ENCODE data around the gene SORD.
"Not testable (repeated sequence)": the region's sequence is repeated elsewhere in the genome, so short reads cannot be mapped to it uniquely, and the experiment has no call there.

Gene SORD

DNA sequence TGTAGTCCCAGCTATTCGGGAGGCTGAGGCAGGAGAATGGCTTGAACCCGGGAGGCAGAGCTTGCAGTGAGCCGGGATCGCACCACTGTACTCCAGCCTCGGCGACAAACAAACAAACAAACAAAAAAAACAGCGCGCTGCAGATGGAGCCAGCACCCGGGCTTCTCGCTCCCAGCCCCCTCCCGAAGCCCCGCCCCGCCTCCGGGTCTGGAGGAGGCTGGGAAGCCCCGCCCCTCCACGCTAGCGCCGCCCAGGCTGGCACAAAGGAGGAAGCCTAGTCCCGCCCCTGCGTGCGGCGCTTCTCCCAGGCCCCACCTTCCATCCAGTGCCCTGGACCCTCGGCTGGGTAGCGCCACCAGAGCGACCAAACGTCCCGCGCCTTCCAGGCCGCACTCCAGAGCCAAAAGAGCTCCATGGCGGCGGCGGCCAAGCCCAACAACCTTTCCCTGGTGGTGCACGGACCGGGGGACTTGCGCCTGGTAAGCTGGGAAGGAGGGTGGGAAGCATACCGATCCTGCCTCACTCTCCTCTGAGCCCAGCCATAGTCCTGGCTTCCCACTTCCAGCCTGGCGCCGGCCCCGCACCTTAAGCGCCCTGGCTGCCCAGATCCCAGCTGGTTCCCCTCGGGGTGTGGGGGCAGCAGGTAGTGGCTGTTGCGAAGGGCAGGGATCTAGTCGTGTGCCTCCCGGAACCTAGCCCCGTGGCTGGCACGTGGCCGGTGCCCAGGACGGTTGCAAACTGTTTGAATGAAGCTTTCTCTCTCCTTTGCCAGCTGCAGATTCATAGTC, at the start of gene SORD:
SORD (plus strand) TSS at position 325 of the 788 bp plus-strand sequence; CDS start at position 414, 89 bp downstream.
- DNase-seq, result peak; percentile 89

DNA sequence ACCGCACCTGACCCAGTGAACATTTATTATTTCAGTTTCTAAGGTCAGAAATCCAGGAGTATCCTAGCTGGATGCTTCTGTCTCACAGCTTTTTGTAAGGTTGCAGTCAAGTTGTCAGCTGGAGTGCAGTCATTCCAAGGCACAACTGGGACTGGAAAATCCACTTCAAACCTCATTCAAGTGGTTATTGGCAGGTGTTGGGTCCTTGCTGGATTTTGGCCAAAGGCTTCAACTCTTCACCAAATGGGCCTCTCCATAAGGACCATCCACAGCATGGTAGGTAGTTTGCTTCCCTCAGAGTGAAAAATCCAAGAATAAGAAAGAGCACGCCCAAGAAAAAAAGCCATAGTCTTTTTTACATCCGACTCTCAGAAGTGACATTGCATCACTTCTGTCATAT, 46.8 kb upstream of the SORD start:
- not testable (repeated sequence) for DNase-seq

DNA sequence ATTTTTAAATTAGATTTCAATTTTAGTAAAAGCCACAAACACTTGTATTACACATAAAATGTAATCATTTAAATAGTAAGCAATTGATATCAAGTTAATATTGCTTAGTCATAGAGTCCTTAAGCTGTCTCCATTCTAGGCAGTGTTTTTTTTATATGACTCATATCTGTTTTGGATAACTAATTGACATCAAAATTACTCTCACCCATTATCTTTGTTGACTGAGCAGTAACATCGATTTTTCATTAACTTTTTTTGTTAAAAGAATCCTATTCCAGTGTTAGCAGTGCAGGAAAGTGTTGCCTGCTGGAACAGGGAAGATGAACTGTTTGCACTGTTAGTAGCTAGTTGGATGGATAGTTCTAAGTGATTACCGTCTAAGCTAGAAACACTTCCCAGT, 45.2 kb upstream of the SORD start:
- DNase-seq, result not testable (repeated sequence)

DNA sequence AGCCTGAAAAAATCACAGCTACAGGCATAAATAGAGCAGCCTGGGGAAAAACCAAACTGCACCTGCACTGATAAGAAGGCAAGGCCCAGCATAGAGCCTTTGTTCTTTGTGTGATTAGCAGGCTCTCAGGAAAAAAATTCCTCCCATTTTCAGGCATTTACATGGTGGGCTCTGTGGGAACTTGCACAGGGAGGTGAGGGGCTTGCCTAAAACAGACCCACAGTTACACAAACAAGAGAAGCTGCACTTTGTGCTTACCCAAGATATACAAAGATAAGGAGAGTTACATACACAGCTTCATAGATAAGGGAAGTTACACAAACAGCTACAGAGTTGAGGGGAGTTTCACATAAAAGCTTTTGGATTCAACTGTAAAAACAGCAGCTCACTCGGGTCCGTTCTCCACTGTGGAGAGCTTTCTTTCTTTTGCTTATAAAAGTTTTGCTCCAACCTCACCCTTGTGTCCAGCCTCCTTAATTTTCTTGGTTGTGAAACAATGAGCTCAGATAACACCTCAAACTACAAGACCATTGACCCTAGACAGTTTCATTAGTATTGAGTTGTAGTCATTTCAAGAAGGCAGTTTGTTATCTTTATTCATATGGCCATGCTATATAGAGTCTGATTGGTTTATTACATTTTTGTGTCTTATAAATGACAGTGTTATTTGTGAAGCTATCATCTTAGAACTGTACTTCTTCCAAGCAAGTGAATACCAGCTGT, 43.2 kb upstream of the SORD start:
- not testable (repeated sequence) for DNase-seq

DNA sequence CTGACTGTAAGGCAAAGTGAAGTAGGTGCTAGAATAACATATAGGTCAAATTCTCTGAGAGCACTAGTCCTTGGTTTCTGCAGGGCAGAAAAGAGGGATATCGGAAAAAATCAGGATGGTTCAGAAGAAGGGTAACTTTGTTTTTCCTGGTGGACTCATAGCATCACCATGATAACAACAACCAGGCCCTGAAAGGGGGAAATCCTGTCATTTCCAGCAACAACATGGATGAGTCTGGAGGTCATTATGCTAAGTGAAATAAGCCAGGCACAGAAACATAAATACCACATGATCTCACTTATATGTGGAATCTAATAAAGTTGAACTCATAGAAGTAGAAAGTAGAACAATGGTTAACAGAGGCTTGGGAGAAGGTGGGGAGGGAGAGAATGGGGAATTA, 38.9 kb upstream of the SORD start:
- not testable (repeated sequence) for DNase-seq

DNA sequence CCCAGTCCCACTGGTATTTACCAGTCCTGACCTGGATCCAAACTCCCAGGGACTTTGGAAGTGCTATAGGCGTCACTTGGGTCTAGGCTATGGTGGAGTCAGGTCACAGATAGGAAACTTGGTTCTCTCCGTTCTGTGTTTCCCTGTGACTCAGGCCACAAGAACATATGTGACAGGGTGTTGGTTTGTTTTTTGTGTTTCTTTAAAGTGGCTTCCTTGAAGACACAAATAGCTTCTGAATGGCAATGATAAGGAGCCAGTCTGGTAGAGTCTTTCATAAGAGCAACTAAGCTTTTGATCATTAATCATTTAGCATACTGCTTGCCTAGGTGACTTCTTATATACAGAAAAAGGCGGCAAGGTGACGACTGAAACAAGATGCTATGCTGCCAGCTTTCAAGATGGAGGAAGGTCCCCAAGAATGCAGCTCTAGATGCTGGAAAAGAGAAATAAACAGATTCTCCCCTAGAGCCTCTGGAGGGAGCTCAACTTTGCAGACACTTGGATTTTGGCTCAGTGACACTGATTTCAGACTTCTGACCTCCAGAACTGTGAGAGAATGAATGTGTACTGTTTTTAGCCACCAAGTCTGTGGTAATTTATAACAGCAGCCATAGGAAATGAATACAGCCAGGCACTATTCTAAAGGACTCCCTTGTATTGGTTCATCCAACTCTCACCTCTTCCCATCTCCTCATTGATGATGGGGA, 36.5 kb upstream of the SORD start:
- DNase-seq, result not testable (repeated sequence)

DNA sequence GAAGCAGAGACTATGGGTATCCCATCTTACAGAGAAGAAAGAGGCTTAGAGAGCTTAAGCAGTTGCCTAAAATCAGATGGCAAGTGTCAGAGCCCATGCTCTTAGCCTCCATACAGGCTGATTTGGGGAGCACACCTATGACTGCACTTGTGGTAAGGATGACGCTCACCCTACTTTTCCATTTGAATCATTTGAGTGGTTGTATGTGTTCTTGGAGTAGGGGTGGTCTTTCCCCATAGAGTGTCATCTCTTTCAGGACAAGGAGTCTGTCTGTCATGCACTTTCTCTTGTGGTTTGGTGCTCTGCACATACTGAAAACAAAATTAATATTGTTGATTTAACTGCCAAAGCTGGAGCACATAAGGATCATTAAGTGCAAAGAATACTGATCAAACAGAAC, 35.3 kb upstream of the SORD start:
- not testable (repeated sequence) for DNase-seq

DNA sequence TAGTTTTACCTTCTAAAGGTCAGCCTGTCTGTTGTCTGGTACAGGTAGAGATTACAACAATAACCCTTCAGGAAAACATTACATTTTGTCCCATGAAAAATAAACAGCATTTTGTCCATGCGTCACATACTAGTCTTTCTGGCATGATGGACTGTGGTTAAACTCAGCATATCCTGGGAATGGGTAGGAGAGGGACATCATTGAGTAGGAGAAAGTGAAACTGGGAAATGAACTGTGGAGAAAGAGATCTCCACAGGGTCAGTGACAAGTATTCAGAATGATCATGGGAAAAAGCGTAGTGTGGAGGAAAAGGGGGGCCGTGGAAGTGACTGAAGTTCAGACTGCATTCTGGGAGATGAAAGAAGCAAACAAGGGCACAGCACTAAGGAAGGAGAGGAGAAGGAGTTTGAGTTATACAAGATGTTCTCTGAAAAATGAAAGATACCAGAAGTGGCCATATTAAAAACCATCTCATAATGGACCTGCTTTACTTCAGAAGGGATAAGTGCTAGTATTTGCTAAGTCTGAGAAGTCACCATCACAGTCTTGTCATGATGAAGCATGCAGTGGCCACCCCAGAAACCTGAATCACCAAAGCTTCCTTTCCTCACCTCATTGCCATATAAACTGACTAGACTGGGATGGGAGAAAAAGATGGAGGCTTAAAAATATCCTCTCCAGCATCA, 34.7 kb upstream of the SORD start:
- not testable (repeated sequence) for DNase-seq

DNA sequence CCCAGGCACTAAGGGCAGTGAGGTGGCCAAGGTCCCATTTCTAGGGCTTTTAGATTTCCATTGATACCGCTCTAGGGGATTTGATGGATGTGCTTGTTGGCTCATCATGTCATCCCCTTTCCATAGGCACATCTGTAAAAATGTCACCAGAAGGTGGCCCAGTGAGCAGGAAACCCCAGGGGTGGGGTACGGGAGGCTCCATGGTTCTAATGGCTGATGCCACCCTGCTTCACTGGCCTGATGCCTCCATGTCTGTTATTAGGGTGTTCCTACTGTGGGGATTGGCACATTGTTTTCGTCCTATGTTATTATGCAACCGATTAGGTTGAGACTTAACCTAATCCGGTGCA, 34.1 kb upstream of the SORD start:
- not testable (repeated sequence) for DNase-seq

DNA sequence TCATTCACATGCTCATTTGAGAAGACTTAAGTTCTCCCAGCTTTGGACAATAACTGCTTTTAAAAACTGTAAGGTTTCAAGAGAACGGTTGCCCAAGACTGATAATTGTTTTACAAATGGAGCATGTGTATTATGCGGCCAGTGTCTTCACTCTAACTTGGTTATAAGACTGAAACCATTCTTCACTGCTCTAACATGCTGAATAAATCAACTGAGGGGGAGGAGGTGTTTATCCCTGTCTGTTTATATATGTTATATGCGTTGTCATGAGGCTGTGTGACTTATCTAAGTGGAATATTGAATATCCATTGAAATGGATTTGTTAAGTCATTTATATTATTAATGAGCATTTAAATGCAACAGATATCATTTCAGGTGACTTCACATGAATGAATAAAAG, 25.4 kb upstream of the SORD start:
- not testable (repeated sequence) for DNase-seq

DNA sequence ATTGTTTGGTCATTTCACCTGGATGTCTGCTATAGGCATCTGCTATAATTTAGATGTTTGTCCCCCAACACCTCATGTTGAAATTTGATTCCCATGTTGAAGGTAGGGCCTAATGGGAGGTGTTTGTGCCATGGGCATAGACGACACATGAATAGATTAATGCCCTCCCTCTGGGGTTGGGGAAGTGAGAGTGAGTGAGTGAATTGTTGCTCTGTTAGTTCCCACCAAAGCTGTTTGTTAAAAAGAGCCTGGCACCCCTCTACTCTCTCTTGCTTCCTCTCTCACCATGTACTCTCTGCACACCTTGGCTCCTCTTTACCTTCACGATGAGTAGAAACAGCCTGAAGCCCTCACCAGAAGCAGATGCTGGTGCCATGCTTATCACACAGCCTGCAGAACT, 23.9 kb upstream of the SORD start:
- no peak for DNase-seq

DNA sequence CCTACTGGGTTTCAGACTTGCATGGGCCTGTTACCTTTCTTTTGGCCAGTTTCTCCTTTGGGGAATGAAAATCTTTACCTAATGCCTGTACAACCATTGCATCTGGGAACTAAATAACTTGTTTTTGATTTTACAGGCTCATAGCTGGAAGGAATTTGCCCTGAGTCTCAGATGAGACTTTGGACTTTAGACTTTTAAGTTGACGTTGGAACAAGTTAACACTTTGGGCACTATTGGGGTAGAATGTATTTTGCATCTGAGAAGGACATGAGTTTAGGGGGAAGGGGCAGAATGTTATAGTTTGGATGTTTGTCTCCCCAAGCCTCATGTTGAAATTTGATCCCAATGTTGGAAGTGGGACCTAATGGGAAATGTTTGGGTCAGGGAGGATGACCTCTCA, 21.8 kb upstream of the SORD start:
- DNase-seq, result not testable (repeated sequence)

DNA sequence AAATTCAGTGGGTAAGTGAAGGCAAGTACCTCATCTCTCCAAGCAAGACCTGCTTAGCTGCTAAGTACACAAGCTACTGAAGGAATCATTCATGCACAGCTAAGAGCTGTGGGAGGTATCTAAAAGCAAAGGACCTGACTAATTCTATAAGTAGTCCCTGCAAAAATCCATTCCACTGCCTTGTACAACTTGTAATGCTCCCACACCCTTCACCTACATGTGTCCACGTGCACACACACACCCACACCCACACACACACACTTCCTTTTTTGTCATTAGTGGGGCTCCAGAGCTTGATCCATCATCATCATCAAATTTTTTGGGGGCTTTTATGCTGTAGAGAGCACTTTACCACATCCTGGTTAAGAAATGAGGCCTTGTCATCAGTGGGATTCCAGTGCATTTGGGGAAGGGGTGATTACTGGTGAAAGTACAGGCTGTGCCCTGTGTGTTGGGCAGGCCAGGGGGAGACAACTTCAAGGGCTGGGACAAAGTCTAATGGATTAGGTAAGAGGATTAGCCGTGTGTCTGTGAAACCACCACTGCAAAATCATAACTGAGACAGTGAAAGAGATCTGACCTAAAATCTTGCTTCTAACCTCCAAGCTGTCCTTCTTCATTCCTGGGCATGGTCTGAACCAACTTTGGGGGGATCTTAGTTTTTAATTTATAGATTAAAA, 19.1 kb upstream of the SORD start:
- not testable (repeated sequence) for DNase-seq

DNA sequence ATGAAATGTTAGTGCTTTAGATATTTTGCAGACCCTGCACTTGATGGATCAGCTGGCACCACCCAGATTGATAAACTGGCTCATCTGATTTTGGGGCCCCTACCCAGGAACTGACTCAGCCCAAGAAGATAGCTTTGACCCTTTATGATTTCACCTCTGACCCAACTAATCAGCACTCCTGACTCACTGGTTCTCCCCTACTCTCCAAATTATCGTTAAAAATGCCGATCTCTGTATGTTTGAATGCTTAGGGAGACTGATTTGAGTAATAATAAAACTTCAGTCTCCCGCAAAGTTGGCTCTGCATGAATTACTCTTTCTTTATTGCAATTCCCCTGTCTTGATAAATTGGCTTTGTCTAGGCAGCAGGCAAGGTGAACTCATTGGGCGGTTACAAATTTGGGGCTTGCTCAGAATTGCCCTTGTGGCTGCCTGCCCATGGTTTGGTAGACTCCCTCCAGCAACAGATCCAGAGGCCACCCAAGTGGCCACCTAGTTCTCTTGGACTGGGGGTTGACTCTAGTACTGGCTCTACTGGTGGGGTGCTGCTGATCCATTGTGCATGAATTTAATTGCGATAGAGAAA, 18.3 kb upstream of the SORD start:
- DNase-seq, result not testable (repeated sequence)

DNA sequence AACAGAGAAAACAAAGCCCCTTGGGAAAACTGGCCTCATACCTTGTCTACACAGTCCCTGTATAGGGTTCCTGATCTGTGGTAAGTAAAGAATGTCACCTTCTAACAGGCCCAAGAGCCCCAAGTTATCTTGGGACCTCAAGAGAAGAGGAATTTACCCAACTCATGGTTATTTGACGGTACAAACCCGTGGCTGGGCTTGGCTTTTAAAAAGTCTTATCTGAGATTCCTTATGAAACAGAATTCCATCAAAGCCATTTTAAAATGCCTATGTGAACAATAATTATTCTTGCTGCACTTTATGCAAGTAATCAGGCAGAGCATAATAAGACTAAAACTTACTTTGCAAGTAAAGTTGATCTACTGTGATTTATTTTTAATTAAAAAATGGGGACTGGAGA, 13.9 kb upstream of the SORD start:
- DNase-seq, result no peak

DNA sequence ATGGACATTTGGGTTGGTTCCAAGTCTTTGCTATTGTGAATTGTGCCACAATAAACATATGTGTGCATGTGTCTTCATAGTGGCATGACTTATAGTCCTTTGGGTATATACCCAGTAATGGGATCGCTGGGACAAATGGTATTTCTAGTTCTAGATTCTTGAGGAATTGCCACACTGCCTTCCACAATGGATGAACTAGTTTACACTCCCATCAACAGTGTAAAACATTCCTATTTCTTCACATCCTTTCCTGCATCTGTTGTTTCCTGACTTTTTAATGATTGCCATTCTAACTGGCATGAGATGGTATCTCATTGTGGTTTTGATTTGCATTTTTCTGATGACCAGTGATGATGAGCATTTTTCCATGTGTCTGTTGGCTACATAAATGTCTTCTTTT, 7.9 kb upstream of the SORD start:
- DNase-seq, result not testable (repeated sequence)

DNA sequence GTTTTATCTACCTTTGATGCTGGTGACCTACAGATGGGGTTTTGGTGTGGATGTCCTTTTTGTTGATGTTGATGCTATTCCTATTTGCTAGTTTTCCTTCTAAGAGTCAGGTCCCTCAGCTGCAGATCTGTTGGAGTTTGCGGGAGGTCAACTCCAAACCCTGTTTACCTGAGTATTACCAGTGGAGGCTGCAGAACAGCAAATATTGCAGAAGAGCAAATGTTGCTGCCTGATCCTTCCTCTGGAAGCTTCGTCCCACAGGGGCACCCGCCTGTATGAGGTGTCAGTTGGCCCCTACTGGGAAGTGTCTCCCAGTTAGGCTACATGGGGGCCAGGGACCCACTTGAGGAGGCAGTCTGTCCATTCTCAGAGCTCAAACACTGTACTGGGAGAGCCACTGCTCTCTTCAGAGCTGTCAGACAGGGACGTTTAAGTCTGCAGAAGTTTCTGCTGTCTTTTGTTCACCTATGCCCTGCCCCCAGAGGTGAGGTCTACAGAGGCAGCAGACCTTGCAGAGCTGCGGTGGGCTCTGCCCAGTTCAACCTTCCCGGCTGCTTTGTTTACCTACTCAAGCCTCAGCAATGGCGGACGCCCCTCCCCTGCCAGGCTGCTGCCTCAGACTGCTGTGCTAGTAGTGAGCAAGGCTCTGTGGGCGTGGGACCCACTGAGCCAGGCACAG, 2.6 kb upstream of the SORD start:
- DNase-seq, result not testable (repeated sequence)

DNA sequence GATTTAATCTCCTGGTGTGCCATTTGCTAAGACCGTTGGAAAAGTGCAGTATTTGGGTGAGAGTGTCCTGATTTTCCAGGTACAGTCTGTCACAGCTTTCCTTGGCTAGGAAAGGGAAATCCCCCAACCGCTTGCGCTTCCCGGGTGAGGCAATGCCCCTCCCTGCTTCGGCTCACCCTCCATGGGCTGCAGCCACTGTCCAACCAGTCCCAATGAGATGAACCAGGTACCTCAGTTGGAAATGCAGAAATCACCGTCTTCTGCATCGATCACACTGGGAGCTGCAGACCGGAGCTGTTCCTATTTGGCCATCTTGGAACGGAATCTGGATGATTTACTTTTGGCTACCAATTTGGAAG, 2.1 kb upstream of the SORD start:
- not testable (repeated sequence) for DNase-seq

DNA sequence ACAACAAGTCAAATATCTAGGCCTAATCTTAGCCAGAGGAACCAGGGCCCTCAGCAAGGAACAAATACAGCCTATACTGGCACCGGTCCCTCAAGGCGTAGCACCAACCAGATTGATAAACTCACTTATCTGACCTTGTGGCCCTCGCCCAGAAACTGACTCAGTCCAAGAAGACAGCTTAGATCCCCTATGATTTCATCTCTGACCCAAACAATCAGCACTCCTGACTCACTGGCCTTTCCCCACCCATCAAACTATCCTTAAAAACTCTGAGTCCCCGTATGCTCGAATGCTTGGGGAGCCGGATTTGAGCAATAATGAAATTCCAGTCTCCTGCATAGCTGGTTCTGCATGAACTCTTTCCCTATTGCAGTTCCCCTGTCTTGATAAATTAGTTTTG, 1.6 kb upstream of the SORD start:
- no peak for DNase-seq

DNA sequence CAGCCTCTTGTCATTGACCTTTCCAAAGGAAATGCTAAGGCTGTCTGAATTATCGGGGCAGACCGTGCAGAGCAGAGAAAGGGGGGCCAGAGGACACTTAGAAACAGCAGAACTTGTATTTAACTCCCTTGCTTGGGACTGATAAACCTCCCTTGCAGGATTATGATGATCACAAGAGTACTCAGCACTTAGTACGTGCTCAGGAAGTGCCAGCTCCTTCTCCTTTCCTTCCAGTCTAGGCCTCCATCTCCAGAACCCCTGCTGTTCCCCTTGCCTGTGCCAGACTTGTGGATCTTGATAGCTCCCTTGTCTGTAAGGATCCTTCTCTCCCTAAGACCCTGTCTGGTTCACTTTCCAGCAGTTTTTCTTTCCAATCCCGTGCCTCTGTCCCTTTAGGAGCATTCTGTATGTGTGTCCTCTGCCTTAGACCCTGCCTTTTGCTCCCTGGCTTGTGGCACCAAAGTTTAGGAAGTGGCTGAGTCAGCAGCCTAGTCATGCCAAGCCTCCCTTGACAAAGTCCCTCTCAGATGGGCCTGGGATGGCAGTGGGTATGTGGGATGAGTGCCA, 747 bp downstream of the SORD start:
- no peak for DNase-seq

DNA sequence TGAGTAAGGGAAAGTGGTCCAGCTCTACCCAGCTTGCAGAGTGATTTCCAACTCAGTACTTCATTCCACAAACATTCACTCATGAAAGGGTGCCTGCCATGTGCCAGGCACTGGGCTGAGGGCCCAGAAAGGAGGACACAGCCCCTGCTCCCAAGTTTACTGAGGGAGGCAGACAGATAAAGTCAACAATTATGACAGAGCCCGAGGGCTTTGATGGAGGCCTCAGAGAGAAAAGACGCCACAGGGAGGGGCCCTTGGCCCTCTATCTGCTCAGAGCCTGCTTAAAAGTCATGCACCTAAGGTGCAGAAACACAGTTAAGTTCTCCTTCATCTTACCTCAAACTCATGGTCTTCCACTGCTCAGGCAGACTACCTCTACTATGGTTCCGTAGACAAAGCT, 1.7 kb downstream of the SORD start:
- not testable (repeated sequence) for DNase-seq

Measured in RPMI8226 (cell line).